Stomach smooth muscle (tissue), 2 donors: Measurements from ENCODE around the gene PEX12.

Experiments used
- H3K27ac ChIP-seq: one replicate; pipeline ENCODE4 v1.7.0; 2013; ENCODE audit warnings: mild to moderate bottlenecking, low read length, inconsistent platforms
- H3K27me3 ChIP-seq, 2 donors: one replicate each; pipeline ENCODE4 v1.7.0; 2013; ENCODE audit warnings: low read length in 2 of 2; ENCODE audit not compliant: insufficient read depth in 2 of 2, control insufficient read depth in 1 of 2
- H3K36me3 ChIP-seq, 2 donors: one replicate each; pipeline ENCODE4 v1.7.0; 2013; ENCODE audit warnings: low read length in 2 of 2; ENCODE audit not compliant: control insufficient read depth in 2 of 2, insufficient read depth in 2 of 2
- H3K4me1 ChIP-seq: one replicate; pipeline ENCODE4 v1.7.0; 2013; ENCODE audit warnings: low read length; ENCODE audit not compliant: control insufficient read depth, insufficient read depth
- H3K4me3 ChIP-seq, 2 donors: one replicate each; pipeline ENCODE4 v1.7.0; 2013; ENCODE audit warnings: low read length in 2 of 2
- H3K9ac ChIP-seq, 2 donors: one replicate each; pipeline ENCODE4 v1.7.0; 2013; ENCODE audit warnings: low read length in 2 of 2, mild to moderate bottlenecking in 1 of 2
- H3K9me3 ChIP-seq, 2 donors: one replicate each; pipeline ENCODE4 v1.7.0; 2013; ENCODE audit warnings: low read length in 2 of 2; ENCODE audit not compliant: control insufficient read depth in 2 of 2
- donor health status: healthy.
- donor health status: Pancreatic carcinoma.

The PEX12 gene

GRCh38 chr17:35605678-35606077 lies 27.3 kb upstream of the PEX12 start:
- Histone ChIP-seq H3K4me1 (no peaks in the 10 kb centered on the region), H3K27me3 (no peaks in the 10 kb centered on the region), H3K36me3 (peaks cover 19 to 20% of the 10 kb centered on the region in 2 donors), H3K9me3 (no peaks in the 10 kb centered on the region), H3K4me3 (no peak overlapping the region), H3K27ac (no peak overlapping the region), H3K9ac (no peak overlapping the region)

GRCh38 chr17:35603674-35604073 lies 25.3 kb upstream of the PEX12 start:
- H3K9me3 ChIP-seq = no peaks in the 10 kb centered on the region
- peaks cover 21 to 25% of the 10 kb centered on the region in 2 donors for H3K36me3 ChIP-seq
- no peaks in the 10 kb centered on the region for H3K27me3 ChIP-seq
- no peak overlapping the region for H3K9ac ChIP-seq
- no peak overlapping the region for H3K4me3 ChIP-seq
- H3K4me1 ChIP-seq = no peaks in the 10 kb centered on the region
- H3K27ac ChIP-seq = no peak overlapping the region

- no peaks in the 10 kb centered on the region for H3K9me3 ChIP-seq
- H3K36me3 ChIP-seq = peaks cover 18 to 34% of the 10 kb centered on the region in 2 donors
- H3K9ac ChIP-seq = no peak overlapping the region
- H3K27me3 ChIP-seq = no peaks in the 10 kb centered on the region
- no peak overlapping the region for H3K27ac ChIP-seq
- H3K4me3 ChIP-seq = no peak overlapping the region
- no peaks in the 10 kb centered on the region for H3K4me1 ChIP-seq
Measured at GRCh38 chr17:35597604-35598003, 19.2 kb upstream of the PEX12 start.

GRCh38 chr17:35596530-35597233 lies 18.3 kb upstream of the PEX12 start:
- no peak overlapping the region for H3K9ac ChIP-seq
- H3K4me1 ChIP-seq = no peaks in the 10 kb centered on the region
- no peak overlapping the region for H3K27ac ChIP-seq
- no peaks in the 10 kb centered on the region for H3K9me3 ChIP-seq
- H3K36me3 ChIP-seq = peaks cover 15 to 34% of the 10 kb centered on the region in 2 donors
- H3K27me3 ChIP-seq = no peaks in the 10 kb centered on the region
- H3K4me3 ChIP-seq = no peak overlapping the region

GRCh38 chr17:35596072-35596471 lies 17.7 kb upstream of the PEX12 start:
- no peak overlapping the region for H3K27ac ChIP-seq
- peaks cover 13 to 30% of the 10 kb centered on the region in 2 donors for H3K36me3 ChIP-seq
- no peak overlapping the region for H3K9ac ChIP-seq
- no peaks in the 10 kb centered on the region for H3K4me1 ChIP-seq
- no peak overlapping the region for H3K4me3 ChIP-seq
- no peaks in the 10 kb centered on the region for H3K27me3 ChIP-seq
- no peaks in the 10 kb centered on the region for H3K9me3 ChIP-seq

GRCh38 chr17:35588196-35588920 lies 10.0 kb upstream of the PEX12 start:
- peaks cover 12% of the 10 kb centered on the region for H3K4me1 ChIP-seq
- H3K9ac ChIP-seq = peak overlapping the region in 1 of 2 donors; percentile 99
- H3K27ac ChIP-seq = no peak overlapping the region
- no peaks in the 10 kb centered on the region for H3K9me3 ChIP-seq
- no peaks in the 10 kb centered on the region for H3K27me3 ChIP-seq
- H3K36me3 ChIP-seq = no peaks in the 10 kb centered on the region
- H3K4me3 ChIP-seq = peak overlapping the region; percentile 96 to 100

GRCh38 chr17:35587074-35587961 lies 8.9 kb upstream of the PEX12 start, which contains the start of gene AP2B1:
Gene AP2B1 (plus strand): TSS chr17:35587322. CDS start chr17:35594031, 6,709 bp downstream.
- H3K27ac ChIP-seq = peak within 1 kb of the TSS; percentile 90
- H3K4me1 ChIP-seq = peaks cover 12% of the 10 kb centered on the region
- peak within 1 kb of the TSS; percentile 97 to 99 for H3K9ac ChIP-seq
- no peaks in the 10 kb centered on the region for H3K27me3 ChIP-seq
- peak within 1 kb of the TSS; percentile 96 to 100 for H3K4me3 ChIP-seq
- no peaks in the 10 kb centered on the region for H3K36me3 ChIP-seq
- H3K9me3 ChIP-seq = no peaks in the 10 kb centered on the region

GRCh38 chr17:35586569-35587073 lies 8.2 kb upstream of the PEX12 start:
- H3K4me1 ChIP-seq = peaks cover 12% of the 10 kb centered on the region
- peak overlapping the region; percentile 96 to 100 for H3K4me3 ChIP-seq
- no peaks in the 10 kb centered on the region for H3K36me3 ChIP-seq
- H3K9me3 ChIP-seq = no peaks in the 10 kb centered on the region
- peak overlapping the region; percentile 90 for H3K27ac ChIP-seq
- H3K9ac ChIP-seq = peak overlapping the region; percentile 97 to 99
- H3K27me3 ChIP-seq = no peaks in the 10 kb centered on the region

- Histone ChIP-seq H3K36me3 (no peaks in the 10 kb centered on the region), H3K4me1 (peaks cover 16% of the 10 kb centered on the region), H3K27me3 (no peaks in the 10 kb centered on the region), H3K9me3 (no peaks in the 10 kb centered on the region), H3K4me3 (no peak overlapping the region), H3K9ac (no peak overlapping the region), H3K27ac (no peak overlapping the region)
Measured at GRCh38 chr17:35584061-35584460, 5.7 kb upstream of the PEX12 start.

- peak overlapping the region; percentile 79 to 96 for H3K4me3 ChIP-seq
Measured at GRCh38 chr17:35578929-35579432, 610 bp upstream of the PEX12 start.

More at GRCh38 chr17:35578929-35579432, 610 bp upstream of the PEX12 start:
- peak overlapping the region; percentile 87 for H3K27ac ChIP-seq
- no peaks in the 10 kb centered on the region for H3K27me3 ChIP-seq
- H3K9me3 ChIP-seq = no peaks in the 10 kb centered on the region
- peaks cover 7 to 9% of the 10 kb centered on the region in 2 donors for H3K36me3 ChIP-seq
- H3K4me1 ChIP-seq = peaks cover 18% of the 10 kb centered on the region
- peak overlapping the region; percentile 89 to 97 for H3K9ac ChIP-seq
